Measurements from ENCODE around the gene TMEM273.

The TMEM273 gene

DNA sequence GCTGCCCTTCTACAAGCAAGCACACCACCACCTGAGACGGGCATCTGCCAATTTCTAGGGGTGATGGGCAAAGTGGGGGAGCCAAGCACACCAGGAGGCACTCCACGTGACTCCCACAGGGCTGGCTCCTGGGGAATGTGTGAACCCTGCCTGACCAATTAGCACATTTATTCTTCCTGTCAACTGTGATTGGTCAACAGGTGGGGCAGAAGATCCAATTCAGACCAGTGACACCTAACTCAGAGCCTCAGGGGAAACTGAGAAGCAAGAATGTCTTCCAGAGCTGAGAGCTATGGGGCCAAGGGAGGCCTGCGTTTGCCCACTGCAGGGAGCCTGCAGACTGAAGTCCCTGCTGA lies 15.4 kb downstream of the TMEM273 start:
- Histone ChIP-seq H3K4me1 (ENCODE audit: control insufficient read depth, insufficient read depth, low read length, poor library complexity, severe bottlenecking) (peaks cover 6% of the 10 kb centered on the region), H3K4me3 (ENCODE audit: insufficient read depth, low read depth, low read length, poor library complexity, severe bottlenecking) (no peak overlapping the region), H3K27ac (ENCODE audit: insufficient read depth, low read length, poor library complexity, severe bottlenecking) (no peak overlapping the region), H3K36me3 (ENCODE audit: control insufficient read depth, insufficient read depth, low read length) (no peaks in the 10 kb centered on the region), H3K27me3 (replicated peaks; ENCODE audit: control insufficient read depth, insufficient read depth, low read length, poor library complexity, severe bottlenecking) (no peaks in the 10 kb centered on the region), H3K9me3 (ENCODE audit: control insufficient read depth, low read length) (no peaks in the 10 kb centered on the region)
- no peak for DNase-seq

DNA sequence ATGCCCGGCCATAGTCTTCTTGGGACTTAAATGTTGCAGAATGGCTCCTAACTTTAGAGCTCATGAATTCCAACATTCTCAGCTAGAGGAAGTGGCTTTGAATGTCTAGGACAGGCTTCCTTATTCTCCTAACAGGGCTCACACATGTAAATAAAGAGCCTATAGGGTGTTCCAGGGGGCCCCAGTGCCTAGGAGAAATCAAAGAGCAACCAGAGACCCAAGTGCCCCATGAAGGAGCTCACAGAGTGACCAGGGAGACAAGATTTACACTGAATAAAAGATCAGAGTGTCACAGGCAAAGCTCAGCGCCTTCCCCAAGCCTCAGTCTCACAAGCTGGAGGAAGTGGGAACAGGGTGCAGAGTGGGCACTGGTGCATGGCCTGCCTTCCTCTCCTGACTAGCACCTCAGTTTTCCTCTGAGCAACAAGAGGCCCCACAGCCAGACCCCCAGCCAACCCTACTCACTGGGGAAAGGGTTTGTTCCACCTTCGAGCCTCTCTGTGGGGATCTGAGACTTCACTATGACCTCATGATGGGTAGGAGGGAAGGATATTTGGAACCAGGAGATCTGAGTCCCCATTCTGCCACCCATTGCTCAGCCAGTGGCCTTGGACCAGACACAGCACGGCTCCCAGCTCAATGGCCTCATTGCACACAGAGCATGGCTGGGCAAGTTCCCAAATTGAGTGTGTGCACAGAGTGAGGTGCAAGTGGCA lies 16.0 kb downstream of the TMEM273 start:
- Histone ChIP-seq H3K4me3 (ENCODE audit: insufficient read depth, low read depth, low read length, poor library complexity, severe bottlenecking) (no peak overlapping the region), H3K9me3 (ENCODE audit: control insufficient read depth, low read length) (no peaks in the 10 kb centered on the region), H3K27me3 (replicated peaks; ENCODE audit: control insufficient read depth, insufficient read depth, low read length, poor library complexity, severe bottlenecking) (no peaks in the 10 kb centered on the region), H3K27ac (ENCODE audit: insufficient read depth, low read length, poor library complexity, severe bottlenecking) (no peak overlapping the region), H3K36me3 (ENCODE audit: control insufficient read depth, insufficient read depth, low read length) (no peaks in the 10 kb centered on the region), H3K4me1 (ENCODE audit: control insufficient read depth, insufficient read depth, low read length, poor library complexity, severe bottlenecking) (peaks cover under 1% of the 10 kb centered on the region)
- no peak for DNase-seq

DNA sequence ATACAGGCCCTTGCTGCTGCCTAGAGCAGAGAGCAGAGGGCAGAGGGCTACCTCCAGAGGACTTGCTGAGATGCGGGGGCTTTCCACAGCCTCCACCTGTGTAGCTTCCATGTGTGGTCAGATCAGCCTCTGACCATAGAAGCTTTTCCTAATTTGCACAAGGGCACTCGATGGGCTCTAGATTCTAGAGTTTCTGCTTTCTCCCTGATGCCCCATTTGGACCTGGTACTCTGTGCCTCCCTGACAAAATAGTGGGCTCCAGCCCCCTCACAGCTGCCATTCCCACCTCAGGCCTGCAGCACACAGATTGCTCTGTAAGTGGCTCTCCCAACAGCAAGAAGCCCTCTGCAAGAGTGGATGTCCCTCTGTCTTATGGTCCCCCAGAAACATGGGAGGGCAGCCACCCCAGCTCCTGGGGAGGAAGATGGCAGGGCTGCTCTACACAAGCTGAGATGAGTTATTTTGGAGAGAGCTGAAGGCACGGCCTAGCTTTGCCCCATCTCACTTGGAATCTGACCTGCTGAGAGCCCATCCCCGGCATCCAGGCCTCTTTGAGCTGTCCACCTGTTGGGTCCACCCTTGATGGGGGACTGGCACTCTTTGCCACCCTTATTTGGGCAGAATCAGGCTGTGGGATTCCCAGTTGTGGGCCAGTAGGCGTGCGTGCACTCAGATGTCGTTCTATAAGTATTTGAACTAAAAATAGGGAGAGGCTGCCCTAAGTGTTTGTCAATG lies 16.7 kb downstream of the TMEM273 start:
- Histone ChIP-seq H3K9me3 (ENCODE audit: control insufficient read depth, low read length) (no peaks in the 10 kb centered on the region), H3K4me3 (ENCODE audit: insufficient read depth, low read depth, low read length, poor library complexity, severe bottlenecking) (no peak overlapping the region), H3K27ac (ENCODE audit: insufficient read depth, low read length, poor library complexity, severe bottlenecking) (no peak overlapping the region), H3K4me1 (ENCODE audit: control insufficient read depth, insufficient read depth, low read length, poor library complexity, severe bottlenecking) (no peaks in the 10 kb centered on the region), H3K27me3 (replicated peaks; ENCODE audit: control insufficient read depth, insufficient read depth, low read length, poor library complexity, severe bottlenecking) (no peaks in the 10 kb centered on the region), H3K36me3 (ENCODE audit: control insufficient read depth, insufficient read depth, low read length) (no peaks in the 10 kb centered on the region)
- DNase-seq: no peak

DNA sequence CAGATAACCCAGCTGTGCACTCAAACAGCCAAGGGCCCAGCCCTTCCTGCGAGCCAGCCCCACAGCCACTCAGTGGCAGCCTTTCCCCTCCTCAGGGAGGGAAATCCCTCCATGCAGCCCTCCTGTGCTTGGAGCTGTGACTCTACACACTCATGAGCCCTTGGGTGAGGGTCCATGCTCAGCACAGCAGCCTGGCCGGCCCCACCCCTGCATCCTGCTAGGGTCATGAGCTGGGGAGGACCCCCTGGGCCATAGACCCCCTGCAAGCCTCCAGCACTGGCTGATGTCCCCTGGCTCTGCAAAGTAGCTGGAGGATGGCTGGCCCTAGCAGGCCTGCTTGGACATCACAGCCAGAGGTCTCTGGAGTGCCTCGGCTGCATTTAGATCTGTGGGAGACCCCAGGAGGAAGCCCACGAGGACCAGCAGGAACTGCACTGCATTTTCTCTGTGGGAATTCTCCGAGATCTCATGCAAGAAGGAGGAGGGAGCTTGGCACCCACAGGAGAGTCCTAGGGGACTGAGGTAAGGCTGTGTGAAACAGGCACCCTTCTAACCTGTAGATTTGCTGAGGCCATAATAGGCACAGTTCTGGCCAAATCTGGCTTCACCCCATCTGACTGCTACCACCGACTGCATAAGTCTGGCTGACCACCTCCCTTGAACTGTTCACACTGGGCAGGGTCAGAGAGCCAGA lies 17.4 kb downstream of the TMEM273 start:
- Histone ChIP-seq H3K4me3 (ENCODE audit: insufficient read depth, low read depth, low read length, poor library complexity, severe bottlenecking) (no peak overlapping the region), H3K27ac (ENCODE audit: insufficient read depth, low read length, poor library complexity, severe bottlenecking) (no peak overlapping the region), H3K9me3 (ENCODE audit: control insufficient read depth, low read length) (no peaks in the 10 kb centered on the region), H3K36me3 (ENCODE audit: control insufficient read depth, insufficient read depth, low read length) (no peaks in the 10 kb centered on the region), H3K27me3 (replicated peaks; ENCODE audit: control insufficient read depth, insufficient read depth, low read length, poor library complexity, severe bottlenecking) (no peaks in the 10 kb centered on the region), H3K4me1 (ENCODE audit: control insufficient read depth, insufficient read depth, low read length, poor library complexity, severe bottlenecking) (no peaks in the 10 kb centered on the region)
- no peak for DNase-seq

DNA sequence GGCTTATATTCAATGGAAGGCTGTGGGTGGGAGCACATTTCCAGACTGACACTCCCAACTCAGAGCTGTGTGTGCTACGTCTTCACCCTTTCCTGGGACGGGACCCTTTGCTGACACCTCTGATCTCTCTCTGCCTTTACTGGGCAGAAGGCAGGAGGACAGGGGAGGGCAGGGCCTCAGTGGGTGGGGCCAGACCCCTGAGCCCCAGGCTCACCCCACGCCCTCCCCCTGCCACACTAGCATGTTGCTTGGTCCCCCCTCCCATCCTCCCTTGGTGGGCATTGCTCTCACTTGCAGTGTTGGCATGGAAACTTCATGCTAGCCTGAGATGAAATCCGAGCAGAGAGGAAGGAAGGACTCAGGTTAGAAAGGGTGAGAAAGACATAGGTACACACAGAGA lies 18.4 kb downstream of the TMEM273 start:
- Histone ChIP-seq H3K4me1 (ENCODE audit: control insufficient read depth, insufficient read depth, low read length, poor library complexity, severe bottlenecking) (no peaks in the 10 kb centered on the region), H3K36me3 (ENCODE audit: control insufficient read depth, insufficient read depth, low read length) (no peaks in the 10 kb centered on the region), H3K4me3 (ENCODE audit: insufficient read depth, low read depth, low read length, poor library complexity, severe bottlenecking) (no peak overlapping the region), H3K27ac (ENCODE audit: insufficient read depth, low read length, poor library complexity, severe bottlenecking) (no peak overlapping the region), H3K27me3 (replicated peaks; ENCODE audit: control insufficient read depth, insufficient read depth, low read length, poor library complexity, severe bottlenecking) (no peaks in the 10 kb centered on the region), H3K9me3 (ENCODE audit: control insufficient read depth, low read length) (no peaks in the 10 kb centered on the region)
- no peak for DNase-seq

DNA sequence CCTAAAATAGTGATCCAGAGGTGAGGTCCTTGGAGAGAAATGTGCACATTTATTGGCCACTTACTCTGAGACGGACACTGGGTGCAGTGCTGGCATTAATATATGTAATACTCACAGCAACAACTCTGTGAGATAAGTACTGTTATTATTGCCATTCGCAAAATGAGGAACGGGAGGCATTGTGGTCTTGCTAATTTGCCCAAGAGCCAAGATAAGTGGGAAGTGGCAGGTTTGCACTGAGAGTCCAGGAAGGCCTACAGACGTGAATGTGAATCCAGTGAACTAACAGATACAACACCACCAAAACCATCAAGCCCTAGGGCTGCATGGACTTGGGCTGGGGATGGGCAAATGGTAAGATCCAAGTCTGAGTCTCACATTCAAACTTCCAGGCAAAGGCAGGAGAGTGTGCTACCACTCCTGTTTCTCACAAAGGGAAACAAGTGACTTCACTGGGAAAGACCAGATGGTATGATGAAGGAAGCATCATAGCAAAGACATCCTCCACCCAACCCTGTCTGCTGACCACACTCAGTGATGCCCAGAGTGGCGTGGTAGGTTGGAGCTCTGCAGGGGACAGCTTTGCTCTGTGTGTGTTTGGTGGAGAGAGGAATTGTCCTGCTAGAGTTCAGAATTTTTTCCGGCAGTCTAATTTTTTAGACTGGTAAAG lies 19.2 kb downstream of the TMEM273 start:
- Histone ChIP-seq H3K9me3 (ENCODE audit: control insufficient read depth, low read length) (no peaks in the 10 kb centered on the region), H3K27me3 (replicated peaks; ENCODE audit: control insufficient read depth, insufficient read depth, low read length, poor library complexity, severe bottlenecking) (no peaks in the 10 kb centered on the region), H3K27ac (ENCODE audit: insufficient read depth, low read length, poor library complexity, severe bottlenecking) (no peak overlapping the region), H3K36me3 (ENCODE audit: control insufficient read depth, insufficient read depth, low read length) (no peaks in the 10 kb centered on the region), H3K4me1 (ENCODE audit: control insufficient read depth, insufficient read depth, low read length, poor library complexity, severe bottlenecking) (no peaks in the 10 kb centered on the region), H3K4me3 (ENCODE audit: insufficient read depth, low read depth, low read length, poor library complexity, severe bottlenecking) (no peak overlapping the region)
- no peak for DNase-seq

DNA sequence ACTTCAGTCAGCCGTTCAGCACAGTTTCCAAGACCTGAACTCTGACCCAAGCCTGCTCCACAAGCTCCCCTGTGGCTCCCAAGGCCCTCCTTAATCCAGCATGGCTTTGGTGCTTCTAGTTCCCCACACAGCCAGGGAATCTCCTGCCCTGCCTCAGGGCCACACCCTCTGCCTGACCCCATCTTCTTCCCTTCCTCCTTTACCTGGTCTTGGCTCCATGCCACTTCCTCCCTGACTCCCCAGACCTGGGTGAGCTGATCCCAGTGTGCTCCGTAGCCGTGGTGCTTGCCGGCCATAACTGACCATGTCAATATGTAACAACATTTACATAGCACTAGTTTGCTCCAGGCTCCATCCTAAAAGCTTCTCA lies 20.0 kb downstream of the TMEM273 start:
- Histone ChIP-seq H3K4me3 (ENCODE audit: insufficient read depth, low read depth, low read length, poor library complexity, severe bottlenecking) (no peak overlapping the region), H3K36me3 (ENCODE audit: control insufficient read depth, insufficient read depth, low read length) (no peaks in the 10 kb centered on the region), H3K4me1 (ENCODE audit: control insufficient read depth, insufficient read depth, low read length, poor library complexity, severe bottlenecking) (no peaks in the 10 kb centered on the region), H3K27me3 (replicated peaks; ENCODE audit: control insufficient read depth, insufficient read depth, low read length, poor library complexity, severe bottlenecking) (no peaks in the 10 kb centered on the region), H3K9me3 (ENCODE audit: control insufficient read depth, low read length) (no peaks in the 10 kb centered on the region), H3K27ac (ENCODE audit: insufficient read depth, low read length, poor library complexity, severe bottlenecking) (no peak overlapping the region)
- no peak for DNase-seq

DNA sequence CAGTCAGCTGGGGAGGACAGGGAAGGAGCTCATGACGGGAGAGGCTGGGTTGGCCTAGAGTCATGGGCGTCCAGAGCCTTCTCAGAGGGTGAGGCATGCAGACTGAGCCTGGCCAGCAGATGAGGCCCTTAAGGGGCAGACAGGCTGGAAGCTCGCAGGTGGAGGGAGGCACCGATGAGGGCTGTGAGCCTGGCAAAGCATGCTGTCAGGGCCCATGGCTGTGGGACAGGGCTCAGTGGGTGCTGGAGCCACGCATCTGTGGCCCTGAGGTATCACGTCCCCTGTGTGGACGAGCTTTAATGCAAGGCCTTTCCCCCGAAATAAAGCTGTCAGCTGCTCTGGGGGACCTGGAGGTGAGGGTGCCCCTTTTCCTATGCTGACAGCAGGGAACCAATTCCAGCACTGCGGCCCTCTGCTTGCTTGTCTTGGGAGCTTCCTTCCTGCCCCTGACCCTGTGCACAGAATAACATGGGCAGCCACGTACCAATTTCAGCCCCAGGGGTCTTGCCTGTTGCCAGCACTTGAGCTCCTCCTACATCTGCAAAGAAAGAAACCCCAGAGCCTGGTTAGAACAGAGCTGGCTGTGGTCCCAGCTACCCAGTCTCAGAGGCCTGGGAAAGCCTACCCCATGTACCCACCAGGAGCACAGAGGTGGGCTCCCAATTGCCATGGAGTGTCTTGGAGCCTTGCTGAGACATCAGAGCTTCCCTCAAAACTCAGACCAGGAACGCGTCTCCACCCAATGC lies 20.6 kb downstream of the TMEM273 start:
- Histone ChIP-seq H3K36me3 (ENCODE audit: control insufficient read depth, insufficient read depth, low read length) (no peaks in the 10 kb centered on the region), H3K4me3 (ENCODE audit: insufficient read depth, low read depth, low read length, poor library complexity, severe bottlenecking) (no peak overlapping the region), H3K27me3 (replicated peaks; ENCODE audit: control insufficient read depth, insufficient read depth, low read length, poor library complexity, severe bottlenecking) (no peaks in the 10 kb centered on the region), H3K4me1 (ENCODE audit: control insufficient read depth, insufficient read depth, low read length, poor library complexity, severe bottlenecking) (no peaks in the 10 kb centered on the region), H3K27ac (ENCODE audit: insufficient read depth, low read length, poor library complexity, severe bottlenecking) (no peak overlapping the region), H3K9me3 (ENCODE audit: control insufficient read depth, low read length) (no peaks in the 10 kb centered on the region)
- DNase-seq: no peak

DNA sequence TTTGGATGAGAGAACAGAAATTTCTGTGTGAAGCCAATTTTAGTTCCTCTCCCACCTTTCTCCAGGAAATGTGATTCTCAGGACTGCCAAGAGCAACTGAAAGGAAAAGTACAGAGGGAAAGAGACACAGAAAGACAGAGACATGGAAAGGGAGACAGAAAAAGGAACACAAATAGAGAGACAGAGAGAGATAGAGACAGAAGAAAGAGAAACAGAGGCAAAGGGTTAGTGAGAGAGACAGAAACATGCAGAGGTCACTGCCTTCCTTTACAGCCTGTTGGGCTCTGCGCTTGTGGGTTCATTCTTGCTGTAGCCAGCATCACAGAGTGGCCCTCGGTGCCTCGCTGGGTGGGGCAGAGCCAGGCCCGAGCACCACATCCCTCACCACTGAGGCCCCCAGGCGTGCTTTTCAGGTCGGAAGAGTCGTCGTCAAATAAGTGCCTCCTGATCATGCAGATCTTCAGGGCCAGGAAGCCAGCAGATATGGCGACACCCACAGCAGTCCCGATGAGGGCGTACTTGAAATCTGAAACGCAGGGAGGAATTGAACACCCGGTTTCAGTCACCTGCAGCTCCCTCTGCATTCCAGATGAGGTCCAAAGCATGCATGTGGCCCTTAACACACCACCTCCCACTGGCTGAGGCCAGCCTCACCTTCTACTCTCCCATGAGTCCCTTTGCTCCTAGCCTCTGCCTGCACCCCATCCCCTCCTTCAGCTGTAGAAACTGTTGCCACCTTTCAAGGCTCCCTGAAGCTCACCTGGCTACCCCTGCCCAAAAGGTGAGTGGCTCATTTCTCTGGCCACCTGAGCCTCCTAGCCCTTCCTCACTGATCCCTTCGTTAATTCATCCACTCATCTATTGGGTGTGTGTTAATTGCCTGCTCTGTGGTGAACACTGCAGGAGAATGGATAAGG lies 21.4 kb downstream of the TMEM273 start:
- no peaks in the 10 kb centered on the region for H3K36me3 ChIP-seq (ENCODE audit: control insufficient read depth, insufficient read depth, low read length)
- H3K27ac ChIP-seq (ENCODE audit: insufficient read depth, low read length, poor library complexity, severe bottlenecking): no peak overlapping the region
- DNase-seq: no peak
- no peaks in the 10 kb centered on the region for H3K27me3 ChIP-seq (replicated peaks; ENCODE audit: control insufficient read depth, insufficient read depth, low read length, poor library complexity, severe bottlenecking)
- no peak overlapping the region for H3K4me3 ChIP-seq (ENCODE audit: insufficient read depth, low read depth, low read length, poor library complexity, severe bottlenecking)
- no peaks in the 10 kb centered on the region for H3K9me3 ChIP-seq (ENCODE audit: control insufficient read depth, low read length)
- no peaks in the 10 kb centered on the region for H3K4me1 ChIP-seq (ENCODE audit: control insufficient read depth, insufficient read depth, low read length, poor library complexity, severe bottlenecking)

All from effector memory CD4-positive, alpha-beta T cell (primary cell).